Activated T-helper 1 cell treated with anti-CD3 and anti-CD28 coated beads, Interleukin-12 subunit alpha, Interleukin-12 subunit beta, Interleukin-2, Interleukin-4 antibody, amounts not matched to agents 30 ng/mL and 10 ng/mL and 1 ng/mL, durations not matched to agents 14 hours and 24 hours and 36 hours (primary cell): Measurements from ENCODE around the gene TMEM37. TPM values are rescaled to one million over a fixed set of nuclear protein-coding genes. Genes with fewer than 3 reads are reported as not detected.

ENCODE experiments used
- DNase-seq: peaks from one replicate; pipeline ENCODE4 v3.0.0; 2021; ENCODE audit warnings: low spot score
- H3K27ac Mint-ChIP-seq: one replicate; pipeline ENCODE4 v1.8.0; 2021; ENCODE audit warnings: mild to moderate bottlenecking, mixed read lengths
- H3K27me3 Mint-ChIP-seq: one replicate; pipeline ENCODE4 v1.8.0; 2022; ENCODE audit warnings: mild to moderate bottlenecking, moderate library complexity, mixed read lengths; ENCODE audit not compliant: insufficient read depth
- H3K36me3 Mint-ChIP-seq: one replicate; pipeline ENCODE4 v1.8.0; 2021; ENCODE audit warnings: low read depth, mixed read lengths
- H3K4me1 Mint-ChIP-seq: one replicate; pipeline ENCODE4 v1.8.0; 2021; ENCODE audit warnings: low read depth, mixed read lengths
- H3K4me3 Mint-ChIP-seq: one replicate; pipeline ENCODE4 v1.8.0; 2021; ENCODE audit warnings: mild to moderate bottlenecking, moderate library complexity, mixed read lengths
- H3K9me3 Mint-ChIP-seq: one replicate; pipeline ENCODE4 v1.8.0; 2021; ENCODE audit warnings: mixed read lengths
- intact Hi-C: fragments of 100-400 bp; cut with micrococcal nuclease; formaldehyde crosslinking; loops from one replicate; pipeline ENCODE4 v1.15.1; 2024
- total RNA-seq: library from RNA; stranded (reverse); gene quantifications from 2 replicates; pipeline ENCODE4 v1.2.3, GENCODE V29; 2022

Gene TMEM37
- total RNA-seq, 1 donor from 2014 or later = not detected

GRCh38 chr2:119440873-119441272 lies 9.2 kb downstream of the TMEM37 start:
- no peaks in the 10 kb centered on the region for H3K9me3 Mint-ChIP-seq

DNA sequence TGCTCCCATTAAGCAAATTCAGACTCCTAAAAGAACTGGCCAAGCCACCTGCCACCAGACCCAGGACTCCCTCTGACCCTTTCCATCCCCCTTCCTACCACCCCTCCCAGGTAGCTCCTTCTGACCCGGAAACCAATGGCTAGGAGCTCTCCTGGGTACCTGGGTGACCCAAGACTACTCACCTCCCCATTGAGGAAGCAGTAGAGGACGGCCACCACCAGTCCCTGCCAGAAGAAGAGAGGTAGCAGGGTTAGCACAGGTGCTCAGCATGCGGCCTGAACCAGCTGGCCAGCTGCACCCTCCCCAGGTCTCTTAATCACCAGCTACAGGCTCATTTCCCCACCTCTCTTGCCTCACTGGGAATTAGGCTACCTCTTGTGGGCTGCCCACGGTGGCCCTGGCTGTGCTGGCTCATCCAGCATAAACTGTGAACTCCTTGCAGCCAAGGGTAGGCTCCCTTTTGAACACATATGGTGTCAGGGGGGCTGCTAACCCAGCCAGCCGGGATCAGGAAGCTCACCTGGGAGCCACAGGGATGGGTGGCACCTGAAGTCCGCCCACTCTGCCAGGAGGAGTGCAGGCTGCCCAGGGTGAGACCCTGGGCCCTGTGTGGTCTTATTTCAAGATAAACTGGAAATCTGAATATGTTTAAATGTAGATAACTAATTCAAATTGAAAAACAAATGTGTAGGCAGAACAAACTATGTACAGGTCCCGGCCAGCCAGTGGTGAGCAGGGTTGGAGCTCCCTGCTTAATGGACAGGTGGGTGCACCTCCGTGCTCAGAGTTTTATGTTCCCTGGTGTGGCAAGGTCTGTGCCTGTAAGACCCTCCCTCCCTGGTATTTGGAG lies 9.9 kb downstream of the TMEM37 start:
- intact Hi-C loops = no loop called here
- Mint-ChIP-seq H3K4me3 (no peak overlapping the region), H3K27me3 (no peaks in the 10 kb centered on the region), H3K9me3 (no peaks in the 10 kb centered on the region), H3K27ac (no peak overlapping the region), H3K36me3 (no peaks in the 10 kb centered on the region), H3K4me1 (no peaks in the 10 kb centered on the region)
- DNase-seq = no peak

More at GRCh38 chr2:119440873-119441272, 9.2 kb downstream of the TMEM37 start:
- Mint-ChIP-seq H3K27ac (no peak overlapping the region), H3K4me3 (no peak overlapping the region), H3K4me1 (no peaks in the 10 kb centered on the region), H3K27me3 (no peaks in the 10 kb centered on the region), H3K36me3 (no peaks in the 10 kb centered on the region)
- intact Hi-C loops = no loop called here
- no peak for DNase-seq

- Mint-ChIP-seq H3K9me3 (no peaks in the 10 kb centered on the region), H3K27me3 (no peaks in the 10 kb centered on the region), H3K4me3 (no peak overlapping the region), H3K36me3 (no peaks in the 10 kb centered on the region), H3K27ac (no peak overlapping the region), H3K4me1 (no peaks in the 10 kb centered on the region)
- no peak for DNase-seq
- intact Hi-C loops = no loop called here
Measured at GRCh38 chr2:119442226-119442619, 10.6 kb downstream of the TMEM37 start.

GRCh38 chr2:119442850-119443249 lies 11.2 kb downstream of the TMEM37 start:
- Mint-ChIP-seq H3K4me3 (no peak overlapping the region), H3K27me3 (no peaks in the 10 kb centered on the region), H3K27ac (no peak overlapping the region), H3K36me3 (no peaks in the 10 kb centered on the region), H3K9me3 (no peaks in the 10 kb centered on the region), H3K4me1 (no peaks in the 10 kb centered on the region)
- no peak for DNase-seq
- intact Hi-C loops = no loop called here

DNA sequence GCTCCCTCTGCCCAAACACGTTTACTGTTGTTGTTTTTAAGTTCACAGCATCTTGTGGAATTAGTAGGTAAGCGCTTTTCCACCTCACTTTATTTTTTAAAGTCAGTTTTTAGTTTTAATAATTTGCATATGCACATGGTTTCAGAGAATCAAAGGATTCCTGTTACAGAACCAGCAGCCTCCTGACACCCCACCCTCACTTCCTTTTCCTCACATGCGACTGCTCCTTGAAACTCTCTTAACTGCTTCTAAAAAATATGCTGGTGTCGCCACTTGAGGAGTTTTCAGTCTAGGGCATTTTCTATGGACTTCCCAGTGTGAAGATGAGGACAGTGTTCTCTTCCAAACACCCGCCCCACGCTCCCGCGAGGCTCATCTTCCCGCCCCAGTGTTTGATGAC lies 14.4 kb downstream of the TMEM37 start:
- intact Hi-C loops = no loop called here
- H3K9me3 Mint-ChIP-seq = no peaks in the 10 kb centered on the region
- H3K27ac Mint-ChIP-seq = no peak overlapping the region

DNA sequence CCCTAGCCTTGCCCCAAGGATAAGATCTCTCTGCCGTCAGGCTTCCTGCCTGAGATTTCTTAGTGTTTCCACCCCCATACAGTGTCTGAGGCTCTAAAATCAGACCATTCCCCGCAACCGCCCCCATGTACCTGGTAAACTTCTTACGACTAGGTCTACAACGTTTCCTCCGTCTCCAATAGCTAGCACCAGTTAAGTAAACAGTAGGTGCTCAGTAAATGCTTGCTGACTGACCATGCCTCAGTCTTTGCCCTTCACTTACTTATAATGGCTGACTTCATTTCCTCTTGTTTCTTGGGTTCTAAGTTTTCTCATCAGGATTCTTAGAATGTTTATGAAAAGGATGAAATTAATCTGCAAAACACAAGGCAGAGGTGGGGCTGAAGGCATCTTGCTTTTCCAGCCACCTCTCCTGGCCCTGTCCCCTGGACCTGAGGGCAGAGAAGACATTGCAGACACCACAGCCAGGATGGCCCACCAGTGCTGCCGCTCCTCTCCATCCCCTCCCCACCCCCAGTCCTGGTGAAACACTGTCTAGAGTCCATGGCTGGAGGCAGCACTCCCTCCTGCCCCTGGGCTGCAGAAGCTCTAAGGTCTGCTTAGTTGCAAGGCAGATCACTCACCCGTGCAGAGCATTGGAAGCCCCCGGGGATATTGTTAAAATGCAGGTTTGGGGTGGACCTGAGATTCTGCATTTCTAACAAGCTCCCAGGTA lies 16.9 kb downstream of the TMEM37 start:
- DNase-seq = no peak
- Mint-ChIP-seq H3K27ac (no peak overlapping the region), H3K4me3 (no peak overlapping the region), H3K9me3 (no peaks in the 10 kb centered on the region), H3K27me3 (peaks cover 15% of the 10 kb centered on the region), H3K36me3 (no peaks in the 10 kb centered on the region), H3K4me1 (peaks cover 8% of the 10 kb centered on the region)
- intact Hi-C loops = no loop called here

More for the DNA sequence above, 14.4 kb downstream of the TMEM37 start:
- Mint-ChIP-seq H3K4me3 (no peak overlapping the region), H3K27me3 (peaks cover 13% of the 10 kb centered on the region), H3K36me3 (no peaks in the 10 kb centered on the region), H3K4me1 (peaks cover 8% of the 10 kb centered on the region)
- no peak for DNase-seq

DNA sequence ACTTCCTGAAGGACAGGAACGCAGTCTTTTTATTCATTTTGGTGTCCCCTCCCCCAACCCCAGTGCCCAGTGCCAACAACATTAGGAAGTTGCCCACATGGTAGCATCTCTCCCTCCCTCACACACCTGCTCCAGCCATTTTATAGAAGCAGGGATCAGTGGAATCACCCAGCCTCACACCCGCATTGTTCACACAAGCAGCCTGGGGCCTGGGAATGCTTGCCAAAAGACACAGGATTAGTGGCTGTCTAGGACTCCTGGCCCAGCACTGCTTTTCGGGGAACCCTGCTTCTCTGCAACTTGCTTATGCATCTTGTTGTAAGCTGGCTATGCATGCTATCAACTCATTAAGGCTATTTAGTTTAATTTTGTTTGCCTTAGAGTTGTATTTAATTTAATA lies 17.9 kb downstream of the TMEM37 start:
- intact Hi-C loops = no loop called here
- H3K4me1 Mint-ChIP-seq = peaks cover 8% of the 10 kb centered on the region
- no peaks in the 10 kb centered on the region for H3K36me3 Mint-ChIP-seq
- H3K27ac Mint-ChIP-seq = no peak overlapping the region
- no peak overlapping the region for H3K4me3 Mint-ChIP-seq
- DNase-seq = no peak
- H3K27me3 Mint-ChIP-seq = peaks cover 15% of the 10 kb centered on the region
- no peaks in the 10 kb centered on the region for H3K9me3 Mint-ChIP-seq

- Mint-ChIP-seq H3K27ac (no peak overlapping the region), H3K4me1 (peaks cover 8% of the 10 kb centered on the region), H3K36me3 (no peaks in the 10 kb centered on the region), H3K27me3 (peaks cover 22% of the 10 kb centered on the region), H3K9me3 (no peaks in the 10 kb centered on the region), H3K4me3 (no peak overlapping the region)
- no peak for DNase-seq
- intact Hi-C loops = no loop called here
Measured at GRCh38 chr2:119451336-119452050, 19.8 kb downstream of the TMEM37 start.

- peaks cover 20% of the 10 kb centered on the region for H3K27me3 Mint-ChIP-seq
Measured at GRCh38 chr2:119453972-119454593, 22.4 kb downstream of the TMEM37 start.

GRCh38 chr2:119455066-119455718 lies 23.5 kb downstream of the TMEM37 start:
- H3K27ac Mint-ChIP-seq = no peak overlapping the region
- H3K4me3 Mint-ChIP-seq = no peak overlapping the region
- no peaks in the 10 kb centered on the region for H3K9me3 Mint-ChIP-seq
- intact Hi-C loops = no loop called here
- DNase-seq = no peak
- no peaks in the 10 kb centered on the region for H3K4me1 Mint-ChIP-seq
- peaks cover 13% of the 10 kb centered on the region for H3K27me3 Mint-ChIP-seq
- H3K36me3 Mint-ChIP-seq = no peaks in the 10 kb centered on the region

More at GRCh38 chr2:119453972-119454593, 22.4 kb downstream of the TMEM37 start:
- Mint-ChIP-seq H3K4me1 (no peaks in the 10 kb centered on the region), H3K9me3 (no peaks in the 10 kb centered on the region), H3K36me3 (no peaks in the 10 kb centered on the region), H3K27ac (no peak overlapping the region), H3K4me3 (no peak overlapping the region)
- intact Hi-C loops = no loop called here
- no peak for DNase-seq

- Mint-ChIP-seq H3K9me3 (no peaks in the 10 kb centered on the region), H3K27me3 (peaks cover 7% of the 10 kb centered on the region), H3K36me3 (no peaks in the 10 kb centered on the region), H3K4me1 (no peaks in the 10 kb centered on the region), H3K4me3 (no peak overlapping the region), H3K27ac (no peak overlapping the region)
- intact Hi-C loops = no loop called here
- DNase-seq = no peak
Measured at GRCh38 chr2:119460076-119460475, 28.4 kb downstream of the TMEM37 start.

DNA sequence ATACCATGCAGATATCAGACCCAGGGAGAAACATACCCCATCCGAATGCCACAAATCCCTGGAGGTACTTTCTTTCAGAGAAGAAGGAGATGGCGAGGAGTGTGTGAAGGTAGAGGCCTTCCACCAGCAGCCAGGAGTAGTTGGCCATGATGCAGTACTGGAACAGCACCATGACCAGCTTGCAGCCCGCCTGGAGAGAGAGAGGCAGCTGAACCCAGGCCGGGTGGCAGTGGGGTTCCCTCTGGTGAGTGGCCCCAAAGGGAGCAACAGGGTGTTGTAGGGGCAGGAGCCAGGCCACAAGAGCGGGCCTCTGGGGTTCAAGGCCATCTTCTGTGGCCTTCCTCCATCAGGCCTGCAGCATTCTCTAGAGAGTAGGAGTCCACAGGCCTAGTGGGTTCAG lies 30.2 kb downstream of the TMEM37 start:
- Mint-ChIP-seq H3K4me1 (no peaks in the 10 kb centered on the region), H3K9me3 (no peaks in the 10 kb centered on the region), H3K4me3 (no peak overlapping the region), H3K27me3 (peaks cover 5% of the 10 kb centered on the region), H3K27ac (no peak overlapping the region), H3K36me3 (no peaks in the 10 kb centered on the region)
- DNase-seq = no peak
- intact Hi-C loops = no loop called here
